RKO (cell line): ENCODE data around the gene CUL3.

ENCODE experiments used
- DNase-seq: peaks from one replicate; pipeline ENCODE4 v3.0.0-alpha.2; 2016; ENCODE audit warnings: low spot score

The CUL3 gene

GRCh38 chr2:224580248-224580647, 4.9 kb downstream of the CUL3 start:
- DNase-seq = no peak

DNA sequence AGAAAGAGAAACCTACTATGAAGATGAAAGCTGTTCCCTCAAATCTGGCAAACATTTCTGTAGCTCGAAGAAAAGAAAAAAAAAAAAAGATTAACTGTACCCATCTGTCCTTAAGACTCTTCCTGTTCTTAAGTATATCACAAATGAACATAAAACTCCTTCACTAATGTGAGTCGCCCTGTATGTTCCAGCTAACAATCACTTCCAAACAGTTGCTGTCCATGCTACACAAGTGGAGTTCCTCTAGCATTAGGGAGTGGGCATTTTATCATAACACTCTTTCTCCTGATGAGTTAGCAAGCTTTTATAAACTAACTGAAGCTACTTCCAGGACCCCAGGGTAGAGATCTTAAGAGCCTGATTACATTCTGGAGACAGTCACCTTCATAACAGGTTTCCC, 5.8 kb downstream of the CUL3 start:
- peak; percentile 19 for DNase-seq

GRCh38 chr2:224577541-224577940, 7.6 kb downstream of the CUL3 start:
- DNase-seq = no peak

GRCh38 chr2:224576088-224576715, 9.0 kb downstream of the CUL3 start:
- DNase-seq = no peak

DNA sequence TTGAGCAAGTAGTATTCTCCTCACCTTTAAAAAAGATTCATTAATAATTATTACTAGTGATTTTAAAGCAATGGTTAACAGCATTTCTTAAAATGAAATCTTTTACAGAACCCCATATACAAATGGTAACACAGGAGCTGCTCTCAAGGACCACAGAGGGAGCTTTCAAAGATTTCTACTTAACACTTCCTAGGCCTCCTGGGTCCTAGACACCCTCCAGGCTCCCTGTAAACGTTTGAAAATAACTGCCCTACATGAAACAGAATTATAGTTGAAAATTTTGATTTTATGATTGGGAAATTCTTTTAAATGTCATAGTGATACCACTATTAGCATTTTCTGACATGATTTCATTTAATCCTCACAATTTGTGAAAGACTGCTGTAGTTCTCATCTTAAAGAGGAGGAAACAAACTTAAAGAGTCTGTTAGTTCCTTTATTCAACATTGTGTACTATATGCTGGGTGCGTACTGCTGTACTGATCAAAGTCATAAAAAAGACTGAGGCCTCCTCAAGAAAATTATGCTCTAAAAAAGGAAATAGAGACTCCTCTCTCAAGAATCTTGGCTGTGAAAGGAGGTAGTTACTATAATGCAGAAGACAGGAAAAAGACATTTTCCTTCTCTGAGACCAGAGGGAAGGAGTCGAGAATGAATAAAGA, 10.6 kb downstream of the CUL3 start:
- DNase-seq = no peak

DNA sequence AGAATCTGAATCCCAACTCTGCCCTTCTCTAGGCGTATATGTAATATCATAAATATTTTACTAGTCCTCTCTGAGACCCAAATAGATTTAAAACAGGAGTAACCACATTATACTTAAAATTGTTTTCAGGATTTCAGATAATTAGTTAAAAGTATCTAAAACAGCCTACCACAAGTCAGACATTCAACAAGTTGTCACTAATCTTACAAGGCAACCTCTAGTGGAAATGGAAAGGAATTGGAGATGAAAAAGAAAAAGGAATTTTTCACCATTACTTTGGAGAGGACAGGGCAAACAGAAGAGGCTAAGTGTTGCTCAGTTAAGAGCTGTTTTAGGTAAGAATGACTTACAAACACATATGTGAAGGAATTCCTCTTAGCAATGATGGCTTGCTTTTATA, 11.4 kb downstream of the CUL3 start:
- DNase-seq = no peak

- DNase-seq = no peak
Measured at GRCh38 chr2:224572338-224572737, 12.8 kb downstream of the CUL3 start.

DNA sequence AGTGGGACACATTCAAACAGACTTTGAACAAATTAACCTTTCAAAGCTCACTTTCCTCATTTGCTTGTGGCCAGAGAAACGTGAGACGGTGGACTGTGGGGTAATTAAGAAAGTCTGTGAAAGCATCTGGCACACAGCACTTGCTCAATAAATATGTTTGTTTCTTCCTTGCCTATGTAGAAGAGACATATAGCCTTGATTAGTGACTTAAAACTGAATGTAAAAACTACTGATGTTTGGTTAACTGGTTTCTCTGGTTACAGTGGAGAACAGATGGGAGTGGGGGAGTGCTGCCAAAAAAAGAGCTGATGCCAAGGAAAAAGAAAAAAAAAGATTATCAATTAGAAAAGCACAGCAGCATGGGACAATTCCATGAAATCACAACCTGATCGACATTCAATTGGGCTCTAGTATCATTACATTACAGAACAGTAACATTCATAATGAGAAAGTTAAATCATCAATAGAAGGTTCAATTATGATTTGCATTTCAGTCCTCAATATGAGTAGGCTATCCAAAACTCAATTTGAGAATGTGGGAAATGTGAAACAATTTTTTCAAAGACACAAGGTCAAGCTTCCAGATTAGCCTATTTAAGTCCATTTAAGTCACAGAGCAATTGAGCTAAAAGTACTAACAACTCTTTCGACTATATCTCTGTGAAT, 14.7 kb downstream of the CUL3 start:
- no peak for DNase-seq

DNA sequence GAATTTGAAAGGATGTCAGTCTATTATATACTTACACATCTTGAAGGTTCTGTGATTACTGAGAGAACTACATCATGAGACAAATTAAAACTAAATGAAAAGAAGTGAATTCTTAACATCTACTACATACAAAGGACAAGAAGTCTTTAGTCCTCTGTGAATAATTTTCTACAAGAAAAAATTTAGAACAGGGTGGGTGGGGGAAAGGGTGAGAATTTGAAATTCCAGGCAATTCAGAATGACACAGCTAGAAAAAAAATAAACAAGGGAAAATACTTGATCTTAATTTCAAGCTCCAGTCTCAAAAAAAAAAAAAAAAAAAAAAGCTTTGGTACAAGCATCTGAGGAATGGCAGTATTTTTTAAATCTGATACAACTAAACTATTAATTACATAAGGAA, 15.5 kb downstream of the CUL3 start:
- no peak for DNase-seq

DNA sequence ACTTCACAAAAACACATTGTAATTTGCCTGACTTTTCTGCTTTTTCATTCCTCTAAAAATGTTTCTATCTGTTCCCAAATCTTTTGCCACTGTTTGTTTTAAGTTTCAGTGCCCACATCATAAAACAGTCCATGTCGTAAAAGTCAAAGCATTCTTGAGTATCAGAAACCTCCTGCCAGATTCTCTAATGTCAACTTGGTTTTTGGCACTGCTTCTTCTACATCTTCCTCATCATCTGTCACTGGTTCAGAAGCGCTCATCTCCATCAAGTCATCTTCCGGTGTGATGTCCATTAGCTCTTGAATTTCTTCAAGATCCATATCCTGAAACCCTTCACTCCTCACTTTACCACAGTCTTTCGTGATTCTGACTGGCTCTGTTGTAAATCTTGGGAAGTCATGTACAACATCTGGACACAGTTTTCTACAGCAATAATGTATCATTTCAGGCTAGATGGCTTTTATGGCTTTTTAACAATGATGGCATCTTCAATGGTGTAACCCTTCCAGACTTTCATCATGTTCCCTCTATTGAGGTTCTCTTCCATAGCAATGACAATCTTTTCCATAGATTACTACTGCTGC, 19.6 kb downstream of the CUL3 start:
- no peak for DNase-seq

DNA sequence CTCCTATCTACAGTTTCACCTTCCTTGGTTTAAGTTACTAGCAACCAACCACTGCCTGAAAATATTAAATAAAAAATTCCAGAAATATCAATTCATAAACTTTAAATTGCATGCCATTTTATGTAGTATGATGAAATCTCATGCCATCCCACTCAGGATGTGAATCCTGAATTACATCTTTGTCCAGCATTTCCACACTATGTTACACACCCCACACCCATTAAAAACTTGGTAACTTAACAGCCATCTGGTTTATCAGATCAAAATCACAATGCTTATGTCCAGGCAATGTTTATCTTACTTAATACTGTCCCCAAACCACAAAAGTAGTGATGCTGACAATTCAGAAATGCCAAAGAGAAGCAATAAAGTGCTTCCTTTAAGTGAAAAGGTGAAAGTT, 21.6 kb downstream of the CUL3 start:
- DNase-seq = no peak

- DNase-seq = peak; percentile 8
Measured at GRCh38 chr2:224562831-224563230, 22.3 kb downstream of the CUL3 start.

- DNase-seq = no peak
Measured at GRCh38 chr2:224561234-224562005, 23.7 kb downstream of the CUL3 start.

GRCh38 chr2:224560549-224560948, 24.6 kb downstream of the CUL3 start:
- no peak for DNase-seq

GRCh38 chr2:224557610-224558009, 27.6 kb downstream of the CUL3 start:
- no peak for DNase-seq

DNA sequence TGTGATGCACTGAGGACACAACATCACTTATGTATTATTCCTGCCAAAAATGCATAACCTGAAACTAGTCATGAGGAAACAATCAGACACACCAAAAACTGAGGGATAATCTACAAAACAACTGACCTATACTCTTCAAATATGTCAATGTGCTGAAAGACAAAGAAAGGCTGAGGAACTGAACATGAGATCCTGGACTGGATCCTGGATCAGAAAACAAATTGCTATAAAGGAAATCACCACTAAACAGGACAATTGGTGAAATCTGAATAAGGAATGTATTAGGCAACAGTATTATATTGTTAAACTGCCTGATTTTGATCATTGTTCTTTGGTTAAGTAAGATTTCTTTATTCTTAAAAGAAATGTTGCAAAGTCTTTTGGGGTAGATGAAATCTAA, 28.8 kb downstream of the CUL3 start:
- DNase-seq = no peak

- no peak for DNase-seq
Measured at GRCh38 chr2:224555823-224556366, 29.3 kb downstream of the CUL3 start.

DNA sequence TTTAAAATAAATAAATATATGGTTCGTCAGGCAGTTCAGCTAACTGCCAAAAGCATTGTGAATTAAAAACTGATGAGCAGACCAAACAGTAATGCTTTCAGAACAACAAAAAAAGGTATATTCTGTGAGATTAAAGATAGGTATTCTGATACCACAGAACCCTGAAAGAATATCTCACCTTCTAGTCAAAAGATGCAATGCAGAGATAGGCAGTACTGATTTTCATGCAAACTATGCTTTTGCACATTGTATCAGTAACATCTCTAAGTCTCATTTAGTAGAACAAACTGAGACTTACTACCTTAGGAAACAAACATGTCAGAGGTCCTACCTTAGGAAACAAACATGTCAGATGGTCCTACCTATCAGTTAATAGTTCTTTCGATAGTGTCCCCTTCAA, 32.4 kb downstream of the CUL3 start:
- DNase-seq = no peak

DNA sequence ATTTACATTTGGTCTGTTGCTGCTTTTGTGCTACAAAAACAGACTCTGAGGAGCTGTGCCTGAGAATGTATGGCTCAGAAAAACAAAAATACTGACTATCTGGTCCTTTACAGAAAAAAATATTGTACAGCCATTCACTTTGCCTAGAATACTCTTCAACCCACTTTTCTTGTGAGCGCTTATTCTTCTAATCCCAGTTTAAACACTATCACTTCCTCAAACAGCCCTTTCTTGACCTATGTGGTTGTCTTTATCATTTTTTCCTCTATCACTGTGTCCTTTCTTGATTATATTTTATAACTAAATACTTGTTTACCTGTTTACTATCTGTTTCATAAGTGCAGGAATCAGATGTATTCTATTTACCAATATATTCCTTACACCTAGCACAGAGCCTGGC, 33.5 kb downstream of the CUL3 start:
- DNase-seq = no peak

GRCh38 chr2:224546926-224547325, 38.2 kb downstream of the CUL3 start:
- no peak for DNase-seq

DNA sequence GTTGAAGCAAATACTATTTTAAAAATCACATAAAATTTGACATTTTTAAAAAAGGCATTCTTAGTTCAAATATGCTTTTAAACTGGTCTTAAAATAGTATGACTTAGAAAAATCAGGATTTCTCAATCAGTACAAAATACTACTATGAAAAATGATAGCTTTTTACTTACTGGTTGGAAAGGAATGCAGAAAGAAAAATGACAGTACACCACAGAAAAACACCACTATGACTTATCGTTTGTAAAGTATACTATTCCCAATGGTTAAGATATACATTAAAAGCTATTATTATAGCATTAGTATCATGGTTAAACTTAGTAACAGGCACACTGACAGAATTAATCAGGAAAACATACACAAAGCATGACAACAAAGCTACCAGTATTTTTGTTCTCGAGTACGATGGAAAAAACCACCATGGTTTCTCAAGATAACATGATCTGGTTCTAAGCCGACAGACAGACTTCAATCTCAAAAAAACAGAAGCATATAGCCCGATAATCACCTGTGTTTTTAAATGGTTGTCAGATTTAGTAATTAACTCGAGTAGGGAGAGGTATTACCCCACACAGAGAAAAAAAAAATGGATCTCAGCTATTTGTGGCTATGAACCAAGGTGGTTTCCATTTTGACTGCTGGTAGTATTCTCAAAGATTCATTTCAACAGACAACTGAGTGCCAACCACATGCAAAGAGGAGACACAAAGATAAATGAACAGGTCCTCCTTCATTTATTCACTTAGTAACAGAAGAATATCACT, 39.1 kb downstream of the CUL3 start:
- no peak for DNase-seq
